ENCODE measurements around the gene BPGM. TPM values are rescaled to one million over a fixed set of nuclear protein-coding genes. Genes with fewer than 3 reads are reported as not detected.

BPGM gene
- total RNA-seq, 2 donors from 2014 or later = 18.3 to 18.7 TPM

- Histone ChIP-seq H3K36me3 (no peaks in the 10 kb centered on the region), H3K9me3 (no peaks in the 10 kb centered on the region), H3K27me3 (replicated peaks; ENCODE audit: insufficient read depth) (no peaks in the 10 kb centered on the region), H3K4me1 (replicated peaks) (no peaks in the 10 kb centered on the region), H3K4me3 (no peak overlapping the region), H3K27ac (no peak overlapping the region)
- intact Hi-C loops (cut with DNase I) = no loop called here
- DNase-seq (ENCODE audit: low spot score) = no peak
- TF ChIP-seq POLR2AphosphoS5 (IDR thresholded peaks at IDR 0.05) = no peak
- TF ChIP-seq CTCF (IDR thresholded peaks at IDR 0.05) = no peak
- no peak for TF ChIP-seq POLR2A (IDR thresholded peaks at IDR 0.05)
- 76% methylated on average over 1 of the region's 1 CpG for WGBS
Observed at GRCh38 chr7:134630237-134630636, 16.4 kb upstream of the BPGM start.

GRCh38 chr7:134630893-134631292 lies 15.8 kb upstream of the BPGM start:
- H3K9me3 ChIP-seq = no peaks in the 10 kb centered on the region
- DNase-seq (ENCODE audit: low spot score) = no peak
- H3K27ac ChIP-seq = no peak overlapping the region
- intact Hi-C loops (cut with DNase I) = no loop called here
- no peaks in the 10 kb centered on the region for H3K36me3 ChIP-seq
- H3K4me1 ChIP-seq (replicated peaks) = no peaks in the 10 kb centered on the region
- no peak overlapping the region for H3K4me3 ChIP-seq
- TF ChIP-seq CTCF (IDR thresholded peaks at IDR 0.05) = no peak
- TF ChIP-seq POLR2AphosphoS5 (IDR thresholded peaks at IDR 0.05) = no peak
- TF ChIP-seq POLR2A (IDR thresholded peaks at IDR 0.05) = no peak
- no peaks in the 10 kb centered on the region for H3K27me3 ChIP-seq (replicated peaks; ENCODE audit: insufficient read depth)

- no peak overlapping the region for H3K4me3 ChIP-seq
- no peaks in the 10 kb centered on the region for H3K36me3 ChIP-seq
- DNase-seq (ENCODE audit: low spot score) = no peak
- TF ChIP-seq POLR2AphosphoS5 (IDR thresholded peaks at IDR 0.05) = no peak
- TF ChIP-seq CTCF (IDR thresholded peaks at IDR 0.05) = no peak
- TF ChIP-seq POLR2A (IDR thresholded peaks at IDR 0.05) = no peak
- no peaks in the 10 kb centered on the region for H3K27me3 ChIP-seq (replicated peaks; ENCODE audit: insufficient read depth)
- H3K4me1 ChIP-seq (replicated peaks) = no peaks in the 10 kb centered on the region
- intact Hi-C loops (cut with DNase I) = no loop called here
- H3K9me3 ChIP-seq = no peaks in the 10 kb centered on the region
- no peak overlapping the region for H3K27ac ChIP-seq
Observed at GRCh38 chr7:134632052-134632451, 14.6 kb upstream of the BPGM start.

GRCh38 chr7:134632937-134633540 lies 13.6 kb upstream of the BPGM start:
- intact Hi-C loops (cut with DNase I) = no loop called here
- Histone ChIP-seq H3K36me3 (no peaks in the 10 kb centered on the region), H3K27ac (no peak overlapping the region), H3K9me3 (no peaks in the 10 kb centered on the region), H3K27me3 (replicated peaks; ENCODE audit: insufficient read depth) (no peaks in the 10 kb centered on the region), H3K4me1 (replicated peaks) (no peaks in the 10 kb centered on the region), H3K4me3 (no peak overlapping the region)
- TF ChIP-seq POLR2AphosphoS5 (IDR thresholded peaks at IDR 0.05) (peak; percentile 16), POLR2A (IDR thresholded peaks at IDR 0.05) (no peak), CTCF (IDR thresholded peaks at IDR 0.05) (peak in 3 of 4 experiments; percentile 38 to 61 (median 60))
- 25% methylated on average over 5 of the region's 5 CpGs for WGBS
- no peak for DNase-seq (ENCODE audit: low spot score)

GRCh38 chr7:134636008-134636449 lies 10.6 kb upstream of the BPGM start:
- no peak for TF ChIP-seq POLR2AphosphoS5 (IDR thresholded peaks at IDR 0.05)
- no peak for TF ChIP-seq POLR2A (IDR thresholded peaks at IDR 0.05)
- no peak for TF ChIP-seq CTCF (IDR thresholded peaks at IDR 0.05)
- no peak for DNase-seq (ENCODE audit: low spot score)
- Histone ChIP-seq H3K9me3 (no peaks in the 10 kb centered on the region), H3K27me3 (replicated peaks; ENCODE audit: insufficient read depth) (no peaks in the 10 kb centered on the region), H3K4me1 (replicated peaks) (no peaks in the 10 kb centered on the region), H3K27ac (no peak overlapping the region), H3K4me3 (no peak overlapping the region), H3K36me3 (no peaks in the 10 kb centered on the region)
- intact Hi-C loops (cut with DNase I) = no loop called here
- 66% methylated on average over 2 of the region's 2 CpGs for WGBS
